ENCODE measurements around the gene OGFOD2.

The OGFOD2 gene

GRCh38 chr12:123019841-123020138 is 44.7 kb downstream of the OGFOD2 start:
- no peaks in the 10 kb centered on the region for H3K9me3 ChIP-seq (ENCODE audit: control insufficient read depth in 1 of 2, low read length in 2 of 2)
- H3K27me3 ChIP-seq (ENCODE audit: low read depth, low read length), result no peaks in the 10 kb centered on the region
- no peaks in the 10 kb centered on the region for H3K4me1 ChIP-seq (ENCODE audit: control insufficient read depth in 1 of 2, insufficient read depth in 2 of 2, low read length in 2 of 2)
- no peaks in the 10 kb centered on the region for H3K36me3 ChIP-seq (ENCODE audit: control insufficient read depth in 1 of 2, insufficient read depth in 2 of 2, low read length in 2 of 2)
- no peak overlapping the region for H3K4me3 ChIP-seq (ENCODE audit: low read depth in 1 of 2, low read length in 2 of 2)
- H3K27ac ChIP-seq (ENCODE audit: low read length), result no peak overlapping the region

- H3K4me1 ChIP-seq (ENCODE audit: control insufficient read depth in 1 of 2, insufficient read depth in 2 of 2, low read length in 2 of 2), result no peaks in the 10 kb centered on the region
- H3K27me3 ChIP-seq (ENCODE audit: low read depth, low read length), result no peaks in the 10 kb centered on the region
- no peak overlapping the region for H3K4me3 ChIP-seq (ENCODE audit: low read depth in 1 of 2, low read length in 2 of 2)
- no peaks in the 10 kb centered on the region for H3K9me3 ChIP-seq (ENCODE audit: control insufficient read depth in 1 of 2, low read length in 2 of 2)
- no peak overlapping the region for H3K27ac ChIP-seq (ENCODE audit: low read length)
- no peaks in the 10 kb centered on the region for H3K36me3 ChIP-seq (ENCODE audit: control insufficient read depth in 1 of 2, insufficient read depth in 2 of 2, low read length in 2 of 2)
Observed at GRCh38 chr12:123021688-123022604, 46.9 kb downstream of the OGFOD2 start.

GRCh38 chr12:123022846-123023245 is 47.8 kb downstream of the OGFOD2 start:
- Histone ChIP-seq H3K4me1 (ENCODE audit: control insufficient read depth in 1 of 2, insufficient read depth in 2 of 2, low read length in 2 of 2) (no peaks in the 10 kb centered on the region), H3K4me3 (ENCODE audit: low read depth in 1 of 2, low read length in 2 of 2) (no peak overlapping the region), H3K27ac (ENCODE audit: low read length) (no peak overlapping the region), H3K27me3 (ENCODE audit: low read depth, low read length) (no peaks in the 10 kb centered on the region), H3K9me3 (ENCODE audit: control insufficient read depth in 1 of 2, low read length in 2 of 2) (no peaks in the 10 kb centered on the region), H3K36me3 (ENCODE audit: control insufficient read depth in 1 of 2, insufficient read depth in 2 of 2, low read length in 2 of 2) (peaks cover 0 to under 1% of the 10 kb centered on the region in 2 donors)

DNA sequence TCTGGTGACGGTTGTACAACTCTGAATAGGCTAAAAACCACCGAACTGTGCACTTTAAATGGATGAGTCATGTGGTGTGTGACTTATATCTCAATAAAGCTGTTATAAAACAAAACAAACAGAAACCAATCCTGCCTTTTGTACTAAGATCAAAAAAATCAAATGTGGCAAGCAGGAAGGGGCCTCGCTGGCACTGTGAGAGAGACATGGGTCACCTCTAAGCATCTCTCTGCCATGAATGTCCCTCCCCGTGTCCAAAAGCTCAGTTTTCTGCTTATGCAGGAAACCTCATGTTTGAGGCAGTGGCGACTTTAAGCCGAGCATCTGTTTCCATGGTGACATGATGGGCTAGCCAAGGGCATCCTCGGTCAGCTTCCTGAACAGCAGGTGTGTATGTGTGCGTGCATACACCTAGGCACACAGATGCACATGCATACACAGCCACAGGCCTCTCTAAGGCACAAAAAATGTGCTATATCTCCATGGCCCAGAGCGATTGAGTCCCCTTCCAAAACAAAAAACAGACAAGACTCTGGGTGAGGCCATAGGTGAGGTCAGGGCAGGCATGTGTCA is 49.9 kb downstream of the OGFOD2 start:
- no peak overlapping the region for H3K4me3 ChIP-seq (ENCODE audit: low read depth in 1 of 2, low read length in 2 of 2)
- H3K27me3 ChIP-seq (ENCODE audit: low read depth, low read length), result no peaks in the 10 kb centered on the region
- H3K36me3 ChIP-seq (ENCODE audit: control insufficient read depth in 1 of 2, insufficient read depth in 2 of 2, low read length in 2 of 2), result peaks cover 0 to 12% of the 10 kb centered on the region in 2 donors
- H3K27ac ChIP-seq (ENCODE audit: low read length), result no peak overlapping the region
- no peaks in the 10 kb centered on the region for H3K4me1 ChIP-seq (ENCODE audit: control insufficient read depth in 1 of 2, insufficient read depth in 2 of 2, low read length in 2 of 2)
- no peaks in the 10 kb centered on the region for H3K9me3 ChIP-seq (ENCODE audit: control insufficient read depth in 1 of 2, low read length in 2 of 2)

- H3K9me3 ChIP-seq (ENCODE audit: control insufficient read depth in 1 of 2, low read length in 2 of 2), result no peaks in the 10 kb centered on the region
- no peak overlapping the region for H3K27ac ChIP-seq (ENCODE audit: low read length)
- no peak overlapping the region for H3K4me3 ChIP-seq (ENCODE audit: low read depth in 1 of 2, low read length in 2 of 2)
- no peaks in the 10 kb centered on the region for H3K27me3 ChIP-seq (ENCODE audit: low read depth, low read length)
- H3K4me1 ChIP-seq (ENCODE audit: control insufficient read depth in 1 of 2, insufficient read depth in 2 of 2, low read length in 2 of 2), result no peaks in the 10 kb centered on the region
- H3K36me3 ChIP-seq (ENCODE audit: control insufficient read depth in 1 of 2, insufficient read depth in 2 of 2, low read length in 2 of 2), result peaks cover 0 to 16% of the 10 kb centered on the region in 2 donors
Observed at GRCh38 chr12:123026094-123026853, 51.2 kb downstream of the OGFOD2 start.

DNA sequence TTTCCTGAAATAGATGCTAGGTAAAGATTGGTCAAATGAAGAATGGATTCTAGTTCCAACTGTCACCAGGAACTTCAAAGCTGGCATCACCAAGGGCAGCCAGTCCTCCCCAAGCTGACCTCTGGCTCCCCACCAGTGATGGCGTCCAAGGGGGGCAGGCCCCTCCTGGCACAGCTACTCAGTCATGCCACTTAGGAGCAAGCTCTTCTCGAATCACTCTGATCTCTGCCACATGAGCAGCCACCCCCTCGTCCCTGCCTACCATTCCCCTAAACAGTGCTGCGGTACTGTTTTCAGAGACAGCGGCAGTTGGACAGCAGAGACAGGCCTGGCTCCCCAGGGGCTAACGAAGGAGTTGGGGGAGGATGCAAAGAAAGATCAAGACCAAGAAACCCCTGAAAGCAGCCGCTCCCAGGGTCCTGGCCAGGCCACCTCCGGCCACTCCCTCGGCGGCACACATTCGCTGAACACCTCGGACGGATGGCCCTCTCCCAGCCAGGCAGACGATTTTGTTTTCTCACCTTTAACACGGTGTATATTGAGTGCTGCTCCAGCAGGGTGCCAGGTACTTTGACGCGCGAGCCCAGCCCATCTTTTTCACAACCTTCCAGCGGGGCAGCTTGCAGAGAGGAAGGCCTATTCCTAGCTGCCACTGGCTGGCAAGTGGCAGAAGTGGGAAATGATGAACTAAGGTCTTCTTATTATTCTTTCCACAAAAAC is 52.8 kb downstream of the OGFOD2 start:
- Histone ChIP-seq H3K4me3 (ENCODE audit: low read depth in 1 of 2, low read length in 2 of 2) (no peak overlapping the region), H3K9me3 (ENCODE audit: control insufficient read depth in 1 of 2, low read length in 2 of 2) (no peaks in the 10 kb centered on the region), H3K36me3 (ENCODE audit: control insufficient read depth in 1 of 2, insufficient read depth in 2 of 2, low read length in 2 of 2) (peaks cover 0 to 20% of the 10 kb centered on the region in 2 donors), H3K27me3 (ENCODE audit: low read depth, low read length) (no peaks in the 10 kb centered on the region), H3K27ac (ENCODE audit: low read length) (no peak overlapping the region), H3K4me1 (ENCODE audit: control insufficient read depth in 1 of 2, insufficient read depth in 2 of 2, low read length in 2 of 2) (no peaks in the 10 kb centered on the region)

- Histone ChIP-seq H3K9me3 (ENCODE audit: control insufficient read depth in 1 of 2, low read length in 2 of 2) (no peaks in the 10 kb centered on the region), H3K4me1 (ENCODE audit: control insufficient read depth in 1 of 2, insufficient read depth in 2 of 2, low read length in 2 of 2) (no peaks in the 10 kb centered on the region), H3K4me3 (ENCODE audit: low read depth in 1 of 2, low read length in 2 of 2) (no peak overlapping the region), H3K36me3 (ENCODE audit: control insufficient read depth in 1 of 2, insufficient read depth in 2 of 2, low read length in 2 of 2) (peaks cover 5 to 24% of the 10 kb centered on the region in 2 donors), H3K27ac (ENCODE audit: low read length) (no peak overlapping the region), H3K27me3 (ENCODE audit: low read depth, low read length) (no peaks in the 10 kb centered on the region)
Observed at GRCh38 chr12:123028475-123028874, 53.4 kb downstream of the OGFOD2 start.

GRCh38 chr12:123029550-123029949 is 54.5 kb downstream of the OGFOD2 start:
- Histone ChIP-seq H3K4me3 (ENCODE audit: low read depth in 1 of 2, low read length in 2 of 2) (no peak overlapping the region), H3K4me1 (ENCODE audit: control insufficient read depth in 1 of 2, insufficient read depth in 2 of 2, low read length in 2 of 2) (no peaks in the 10 kb centered on the region), H3K27me3 (ENCODE audit: low read depth, low read length) (no peaks in the 10 kb centered on the region), H3K27ac (ENCODE audit: low read length) (no peak overlapping the region), H3K9me3 (ENCODE audit: control insufficient read depth in 1 of 2, low read length in 2 of 2) (no peaks in the 10 kb centered on the region), H3K36me3 (ENCODE audit: control insufficient read depth in 1 of 2, insufficient read depth in 2 of 2, low read length in 2 of 2) (peaks cover 10 to 24% of the 10 kb centered on the region in 2 donors)

Measured in muscle layer of duodenum (tissue), 2 donors.